GM19099 (cell line): Measurements from ENCODE around the gene ARPC3.

Source experiments
- POLR2A ChIP-seq: IDR thresholded peaks from 3 replicates; pipeline ENCODE4 v1.6.1; 2011; ENCODE audit warnings: low read depth; ENCODE audit not compliant: insufficient read length; ENCODE audit errors: extremely low read depth

Gene ARPC3

DNA sequence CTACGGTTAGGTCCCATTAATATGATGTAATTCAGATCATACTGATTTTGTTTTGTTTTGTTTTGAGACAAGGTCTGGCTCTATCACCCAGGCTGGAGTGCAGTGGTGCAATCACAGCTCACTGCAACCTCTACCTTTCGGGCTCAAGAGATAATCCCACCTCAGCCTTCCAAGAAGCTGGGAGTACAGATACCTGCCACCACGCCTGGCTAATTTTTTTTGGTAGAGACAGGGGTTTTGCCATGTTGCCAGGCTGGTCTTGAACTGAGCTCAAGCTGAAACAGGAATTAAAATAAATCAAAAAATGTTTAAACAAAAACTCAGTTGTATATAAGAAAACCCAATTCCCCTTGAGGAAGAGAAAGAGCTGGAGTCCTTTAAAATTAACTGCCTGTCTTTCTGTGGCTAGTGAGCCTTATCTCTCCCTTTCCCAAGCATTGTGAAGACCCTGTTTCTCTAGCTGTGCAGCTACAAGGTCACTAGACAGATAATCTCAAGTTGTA lies 28.9 kb downstream of the ARPC3 start:
- no peak for TF ChIP-seq POLR2A

DNA sequence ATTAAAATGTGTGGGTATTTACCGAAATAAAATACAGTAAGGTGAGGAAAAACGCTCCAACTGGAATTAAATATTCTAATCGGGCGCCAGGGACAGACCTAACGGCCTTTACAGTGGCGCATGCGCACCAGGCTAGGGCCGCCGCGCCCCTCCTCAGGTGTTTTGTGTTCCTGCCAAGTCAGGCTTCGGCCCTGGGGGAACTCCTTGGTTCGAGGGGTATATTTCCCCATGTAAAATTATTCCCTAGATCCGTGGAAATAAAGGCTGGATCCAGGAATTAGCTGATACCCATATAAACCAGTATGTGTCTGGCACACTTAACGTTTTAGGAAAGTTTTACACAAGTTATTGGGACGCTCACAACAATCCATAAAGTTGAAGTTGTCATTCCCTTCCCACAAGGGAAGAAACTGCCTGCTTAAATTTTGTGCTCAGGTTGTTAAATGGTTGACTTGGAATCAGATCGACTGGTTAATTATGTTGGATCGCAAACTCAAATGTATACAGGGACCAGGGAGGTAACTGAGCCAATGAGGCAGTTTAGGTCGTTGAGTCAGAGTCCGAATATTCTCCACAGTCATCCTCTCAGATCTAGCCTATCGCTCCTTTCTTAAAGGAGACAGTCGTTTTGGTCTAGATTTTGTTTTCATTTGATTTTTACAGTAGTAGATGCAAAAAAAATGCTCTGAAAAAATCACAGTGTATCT lies 46.0 kb downstream of the ARPC3 start:
- peak; percentile 52 for TF ChIP-seq POLR2A

DNA sequence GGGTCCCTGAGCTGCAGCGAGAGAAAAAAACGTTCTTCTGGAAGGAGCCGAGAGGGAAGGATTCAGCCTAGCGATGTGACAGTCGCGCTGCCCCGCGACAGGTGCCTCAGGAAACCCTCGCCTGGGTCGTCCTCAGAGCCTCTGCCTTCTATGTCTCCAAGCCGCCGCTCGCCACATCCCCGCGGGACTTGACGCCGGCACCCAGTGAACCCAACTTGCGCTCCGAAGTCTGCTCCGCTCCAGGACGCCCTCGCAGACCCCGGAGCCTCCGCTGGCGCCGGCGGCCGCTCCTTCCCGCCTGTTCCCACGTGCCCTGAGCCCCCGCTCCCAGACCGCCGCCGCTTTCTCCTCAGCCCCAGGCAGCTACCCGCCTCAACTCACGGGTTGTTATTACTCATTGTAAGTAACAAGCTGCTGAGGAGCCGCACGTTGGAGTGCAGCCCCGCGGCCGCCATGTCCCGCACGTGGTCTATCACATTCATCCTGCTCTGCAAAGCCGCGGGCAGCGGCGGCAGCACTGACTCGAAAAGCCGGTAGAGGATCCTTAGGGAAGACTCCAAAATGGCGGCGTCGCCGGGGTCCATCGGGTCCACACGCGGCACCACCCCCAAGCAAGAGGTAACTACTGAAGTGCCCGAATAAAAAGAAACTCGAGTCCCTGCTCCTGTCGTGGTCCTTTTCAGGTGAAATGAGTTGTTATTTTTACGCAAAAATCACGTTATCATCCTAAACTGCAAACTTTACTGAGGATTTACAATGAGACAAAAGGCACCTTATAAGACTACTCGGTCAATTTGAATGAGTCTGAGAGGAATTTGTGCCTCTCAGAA lies 46.8 kb downstream of the ARPC3 start, which contains the start of gene ANAPC7:
Gene ANAPC7 (minus strand): TSS at position 563 of the 830 bp plus-strand sequence. CDS start 81 bp downstream, at position 482.
- peak; percentile 88 for TF ChIP-seq POLR2A
